IPS-11a (cell line): ENCODE results near the gene PPARGC1A.

ENCODE experiments used
- H3K4me3 ChIP-seq: one replicate; pipeline ENCODE4 v1.5.1; 2013; ENCODE audit warnings: low read depth, low read length, control low read depth

Gene PPARGC1A

GRCh38 chr4:23844961-23845360 lies 44.9 kb downstream of the PPARGC1A start:
- no peak overlapping the region for H3K4me3 ChIP-seq

DNA sequence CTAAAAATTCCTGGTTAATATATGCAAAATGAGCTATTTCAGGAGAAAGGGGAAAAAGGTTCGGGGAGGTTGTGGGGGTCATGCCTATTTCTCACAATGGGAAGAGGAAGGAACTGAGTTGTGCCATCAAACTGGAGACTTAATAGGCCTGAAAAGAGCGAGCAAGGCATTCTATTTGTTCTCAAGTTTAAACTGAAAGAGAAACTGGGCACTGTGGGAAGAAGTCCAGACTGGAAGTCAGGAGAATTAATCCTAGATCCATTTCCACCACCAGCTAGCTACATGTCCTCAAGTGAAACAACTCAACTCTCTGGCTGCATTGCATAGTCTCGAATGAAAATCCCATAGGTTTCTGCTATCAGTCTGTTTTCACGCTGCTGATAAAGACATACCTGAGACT lies 50.6 kb downstream of the PPARGC1A start:
- no peak overlapping the region for H3K4me3 ChIP-seq

DNA sequence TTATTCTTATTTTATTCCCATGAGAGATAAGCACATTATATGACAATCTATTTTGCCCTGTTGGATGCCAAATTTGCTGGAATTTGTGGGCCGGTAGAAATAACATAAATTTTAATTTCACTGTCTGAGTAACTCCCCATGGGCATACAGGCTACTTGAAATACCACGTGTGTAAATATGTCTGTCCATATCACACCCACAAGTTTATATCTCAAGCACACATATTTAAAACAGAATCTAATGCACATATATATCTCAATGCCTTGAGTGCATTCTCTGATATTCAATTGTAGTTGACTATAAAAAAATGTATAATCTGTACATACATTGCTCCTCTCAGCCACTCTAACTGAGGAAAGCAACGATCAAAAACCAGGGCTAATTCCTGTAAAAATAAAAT lies 51.2 kb downstream of the PPARGC1A start:
- no peak overlapping the region for H3K4me3 ChIP-seq

DNA sequence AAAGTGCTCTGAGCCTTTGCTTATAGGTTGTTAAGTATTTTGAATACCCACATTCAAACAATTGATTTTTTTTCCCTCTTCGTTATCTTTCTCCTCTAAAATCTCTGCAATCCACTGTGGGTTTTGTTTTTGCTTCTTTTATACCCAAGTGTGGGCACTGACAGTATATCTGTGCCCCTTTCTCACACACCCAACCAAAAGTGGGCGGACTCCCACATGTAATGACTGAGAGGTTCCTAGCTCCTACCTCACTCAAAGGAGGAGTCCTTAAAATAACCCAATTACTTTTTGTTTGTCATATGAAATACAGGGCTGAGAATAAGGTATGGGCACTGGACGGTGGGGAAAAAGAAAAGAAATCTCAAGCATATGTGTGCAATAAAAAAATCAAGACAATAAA lies 51.7 kb downstream of the PPARGC1A start:
- no peak overlapping the region for H3K4me3 ChIP-seq

DNA sequence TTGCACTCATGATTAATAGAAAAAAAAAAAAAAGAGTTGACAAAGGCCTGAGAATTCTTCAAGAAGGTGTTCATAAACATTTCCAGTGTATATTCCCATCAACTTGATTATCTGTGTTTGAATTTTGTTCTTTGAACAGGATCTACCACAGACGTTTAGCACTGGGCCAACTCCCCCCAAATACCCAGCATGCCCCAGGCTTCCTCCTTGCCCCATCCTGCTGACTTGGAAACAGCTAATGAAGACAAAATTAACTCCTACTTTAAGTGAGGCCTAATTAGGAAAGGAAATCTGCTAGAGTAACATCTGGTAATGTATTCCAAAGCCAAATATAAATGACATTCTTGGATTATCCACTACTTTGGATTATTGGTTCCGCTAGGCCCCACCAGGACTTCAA lies 52.5 kb downstream of the PPARGC1A start:
- no peak overlapping the region for H3K4me3 ChIP-seq

DNA sequence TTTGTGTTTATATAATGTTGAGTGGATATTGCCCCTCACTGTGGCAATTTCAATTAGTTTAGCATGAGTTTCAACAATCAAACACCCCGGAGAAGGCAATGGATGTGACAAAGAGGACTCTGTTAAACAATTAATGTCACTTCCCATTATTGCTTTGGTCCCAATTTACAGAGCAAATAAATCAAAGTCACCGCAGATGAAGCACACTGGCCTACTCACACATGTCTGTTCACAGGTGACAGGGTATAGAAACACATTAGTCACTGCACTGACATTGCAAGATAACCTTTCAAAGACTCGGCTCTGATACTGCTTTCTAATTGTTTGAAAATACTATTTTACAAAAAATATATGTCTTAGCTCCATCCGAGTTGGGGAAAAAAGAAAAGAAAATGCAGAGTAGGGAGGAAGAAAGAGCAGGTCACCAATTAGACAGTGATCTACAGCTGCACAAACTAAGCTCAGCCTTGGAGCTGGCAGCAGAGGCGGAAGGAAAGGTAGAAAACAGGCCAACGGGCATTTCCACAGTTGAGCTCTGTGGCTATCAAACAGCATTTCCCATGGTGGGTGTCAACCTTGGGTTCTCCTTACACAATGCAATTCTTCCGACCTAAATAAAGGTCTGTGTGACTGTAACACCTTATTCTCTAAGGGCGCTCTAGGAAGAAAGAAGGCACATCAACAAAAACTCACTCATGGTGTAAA lies 53.9 kb downstream of the PPARGC1A start:
- no peak overlapping the region for H3K4me3 ChIP-seq

- H3K4me3 ChIP-seq, result no peak overlapping the region
These were observed 61.1 kb downstream of the PPARGC1A start for GRCh38 chr4:23828779-23829178.

- H3K4me3 ChIP-seq, result no peak overlapping the region
These were observed 61.7 kb downstream of the PPARGC1A start for GRCh38 chr4:23828020-23828715.

- no peak overlapping the region for H3K4me3 ChIP-seq
These were observed 67.7 kb downstream of the PPARGC1A start for GRCh38 chr4:23822181-23822580.

DNA sequence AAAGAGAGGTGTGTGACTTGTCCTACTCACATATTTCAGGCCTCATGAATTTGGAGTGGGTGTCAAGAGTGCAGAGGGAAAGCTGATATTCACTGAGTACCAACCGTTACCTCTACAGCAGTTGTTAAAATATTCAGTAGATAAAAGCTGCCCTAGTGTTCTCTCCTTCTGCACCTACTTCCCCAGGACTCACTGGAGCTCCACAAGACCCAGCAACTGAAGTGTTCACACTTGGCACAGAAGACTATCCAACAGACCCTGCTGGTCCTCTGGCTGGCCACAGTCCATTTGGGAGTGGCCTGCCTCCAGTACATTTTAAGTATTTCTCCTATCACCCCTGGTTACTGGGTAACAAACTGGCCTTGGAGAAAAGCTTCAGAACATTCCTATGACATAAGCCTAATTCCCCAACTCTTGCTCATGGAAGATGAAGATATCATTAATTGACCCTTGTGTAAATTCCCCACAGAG lies 70.8 kb downstream of the PPARGC1A start:
- H3K4me3 ChIP-seq, result no peak overlapping the region

DNA sequence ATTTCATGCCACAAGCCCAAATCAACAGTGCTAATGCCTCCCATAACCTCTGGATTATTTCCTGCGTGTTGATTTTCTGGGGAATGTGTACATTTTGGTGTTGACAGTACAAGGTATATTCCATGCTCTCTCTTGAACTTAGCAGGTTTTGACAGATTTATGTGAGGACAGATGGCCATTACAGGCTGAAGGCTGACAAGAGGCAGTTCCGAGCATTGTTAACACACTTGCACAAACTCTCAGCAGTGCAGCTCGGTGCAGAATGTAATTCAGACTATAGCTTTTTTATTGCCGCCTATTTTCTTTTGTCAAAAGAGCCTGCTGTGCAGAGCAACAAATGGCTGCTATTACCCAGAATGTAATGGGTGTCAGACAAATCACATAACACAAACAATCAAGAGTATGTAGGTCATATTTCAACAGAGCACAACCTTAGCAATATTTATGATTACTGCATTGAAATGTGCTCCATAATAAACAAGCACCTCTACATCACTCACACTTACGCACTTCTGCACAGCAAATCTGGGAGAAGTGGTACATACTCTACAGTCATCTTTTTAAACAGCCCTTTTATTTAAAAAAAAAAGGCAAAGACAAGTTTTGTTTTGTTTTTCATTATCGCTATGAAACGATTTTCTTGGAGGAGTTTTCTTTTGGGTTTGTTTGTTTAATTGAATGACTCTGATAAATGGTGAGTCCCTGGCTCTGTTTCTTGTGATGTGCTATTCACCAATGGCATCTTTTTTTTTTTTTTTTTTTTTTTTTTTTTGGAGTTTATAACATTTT lies 71.6 kb downstream of the PPARGC1A start:
- no peak overlapping the region for H3K4me3 ChIP-seq

GRCh38 chr4:23814996-23815660 lies 74.7 kb downstream of the PPARGC1A start:
- no peak overlapping the region for H3K4me3 ChIP-seq

- no peak overlapping the region for H3K4me3 ChIP-seq
These were observed 75.3 kb downstream of the PPARGC1A start for GRCh38 chr4:23814587-23814986.

- no peak overlapping the region for H3K4me3 ChIP-seq
These were observed 78.7 kb downstream of the PPARGC1A start for GRCh38 chr4:23811161-23811560.

DNA sequence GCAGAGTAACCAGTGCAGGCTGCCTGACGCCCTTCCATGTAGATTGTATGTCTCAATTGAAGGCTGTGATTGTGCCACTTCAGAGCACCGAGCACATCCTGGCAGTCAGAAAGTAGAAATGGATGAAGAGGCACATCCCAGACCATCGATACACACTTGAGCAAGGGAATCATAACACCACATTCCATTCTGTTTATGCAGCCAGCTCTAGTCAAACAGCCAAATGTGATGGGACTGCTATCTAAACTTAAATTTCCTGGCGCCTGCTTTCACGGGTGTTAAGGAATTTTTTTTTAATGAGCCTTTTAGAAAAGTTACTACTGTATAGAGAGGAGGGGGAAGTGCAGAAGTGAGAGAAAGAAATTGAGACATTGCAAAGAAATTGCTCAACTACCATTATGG lies 84.4 kb downstream of the PPARGC1A start:
- H3K4me3 ChIP-seq, result no peak overlapping the region

DNA sequence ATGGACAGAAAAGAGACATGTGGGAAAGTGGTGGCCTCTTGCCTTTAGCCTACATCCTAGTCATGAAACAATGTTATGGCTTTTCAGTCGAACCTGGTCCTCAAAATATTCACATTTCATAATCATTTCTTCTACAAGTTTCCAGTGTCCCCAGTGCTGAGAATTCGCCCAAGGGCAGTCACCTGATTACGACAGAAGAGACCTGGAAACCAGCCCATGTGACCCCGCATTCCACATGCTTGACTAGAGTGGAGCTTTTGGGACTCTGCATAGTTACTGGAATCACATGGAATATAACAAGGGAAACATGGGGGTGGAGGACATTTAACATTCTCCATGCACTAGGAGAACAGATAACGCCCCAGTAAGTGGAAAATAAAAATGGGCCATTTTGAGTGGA lies 100.1 kb downstream of the PPARGC1A start:
- H3K4me3 ChIP-seq, result no peak overlapping the region

GRCh38 chr4:23788460-23788859 lies 101.4 kb downstream of the PPARGC1A start:
- no peak overlapping the region for H3K4me3 ChIP-seq

DNA sequence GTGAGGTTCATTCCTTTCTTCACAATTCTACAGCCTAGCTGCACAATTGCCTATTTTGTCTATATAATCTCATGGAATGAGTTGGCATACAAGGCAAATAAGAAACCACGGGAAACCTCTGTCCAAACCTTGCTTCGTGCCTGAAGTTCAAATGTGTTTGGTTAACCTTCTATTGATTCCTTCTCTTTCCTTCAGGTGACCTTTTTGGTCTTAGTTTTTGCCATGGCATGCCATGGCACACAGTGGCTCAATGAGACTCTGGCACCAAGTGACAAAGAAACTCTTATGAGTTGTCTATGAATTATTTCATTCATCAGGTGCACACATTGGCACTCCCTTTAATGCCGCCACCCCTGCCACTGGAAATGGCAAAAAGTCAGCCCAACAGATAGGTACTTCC lies 101.8 kb downstream of the PPARGC1A start:
- no peak overlapping the region for H3K4me3 ChIP-seq

GRCh38 chr4:23782778-23783437 lies 106.9 kb downstream of the PPARGC1A start:
- H3K4me3 ChIP-seq, result no peak overlapping the region

DNA sequence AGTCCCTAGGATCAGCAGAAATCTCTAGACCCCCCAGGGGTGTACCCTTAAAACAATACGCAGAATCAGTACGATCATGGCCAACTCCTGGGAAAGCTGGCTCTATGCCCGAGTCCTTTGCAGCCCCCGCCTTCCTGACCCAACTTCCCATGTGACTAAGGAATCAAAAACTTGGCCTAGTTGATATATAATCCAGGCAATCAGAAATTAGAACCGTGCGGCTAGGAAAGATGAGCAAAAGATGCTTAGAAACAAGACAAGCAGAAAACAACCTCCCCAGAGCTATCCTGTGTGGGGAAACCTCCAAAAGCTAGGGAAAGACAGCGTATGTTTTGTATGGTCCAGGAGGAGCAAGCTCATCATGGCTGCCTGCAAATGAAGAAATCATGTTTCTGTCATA lies 110.0 kb downstream of the PPARGC1A start:
- H3K4me3 ChIP-seq, result no peak overlapping the region

DNA sequence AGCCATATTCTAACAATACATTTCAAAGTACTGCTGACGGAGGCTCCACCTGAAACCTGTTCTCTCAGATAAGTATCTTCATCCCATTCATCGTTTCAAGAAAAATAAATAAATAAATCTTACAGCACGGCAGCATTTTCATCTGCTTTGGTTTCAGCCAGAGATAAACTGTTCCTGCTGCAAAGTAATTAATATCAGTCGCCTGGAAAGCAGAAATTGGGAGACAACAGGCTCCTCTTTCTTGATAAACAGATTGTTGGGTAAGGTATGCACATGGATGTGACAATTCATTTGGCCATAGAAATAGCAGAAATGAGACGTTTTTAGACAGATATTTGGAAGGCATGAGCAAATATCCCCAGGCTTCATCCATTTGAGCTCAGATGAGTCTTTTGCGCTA lies 110.4 kb downstream of the PPARGC1A start:
- no peak overlapping the region for H3K4me3 ChIP-seq
